OCI-LY3 (cell line): ENCODE measurements around the gene TRIM34.
"Not testable (repeated sequence)": the region's sequence is repeated elsewhere in the genome, so short reads cannot be mapped to it uniquely, and the experiment has no call there.

Experiments
- EZH2phosphoT487 ChIP-seq: fragments of 200-600 bp; shearing (Covaris generic); IDR thresholded peaks from 2 replicates; pipeline ENCODE4 v1.6.1; 2018; ENCODE audit warnings: antibody characterized with exemption, mixed run types, low read depth
- TF ChIP-seq, protein P1 (sequence below): fragments of 200-600, 300-600 bp; sonication (generic); IDR thresholded peaks from 2 replicates; pipeline ENCODE4 v1.5.1; 2014; ENCODE audit warnings: antibody characterized with exemption, low read length, low read depth

DNA sequence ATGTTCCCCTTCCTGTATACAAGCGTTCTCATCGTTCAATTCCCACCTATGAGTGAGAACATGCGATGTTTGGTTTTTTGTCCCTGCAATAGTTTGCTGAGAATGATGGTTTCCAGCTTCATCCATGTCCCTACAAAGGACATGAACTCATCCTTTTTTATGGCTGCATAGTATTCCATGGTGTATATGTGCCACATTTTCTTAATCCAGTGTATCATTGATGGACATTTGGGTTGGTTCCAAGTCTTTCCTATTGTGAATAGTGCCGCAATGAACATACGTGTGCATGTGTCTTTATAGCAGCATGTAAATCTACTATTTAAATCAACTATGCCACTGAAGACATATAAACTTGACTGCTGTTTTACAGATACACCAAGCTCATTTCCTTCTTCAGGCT is 40.3 kb upstream of the TRIM34 start:
- TF ChIP-seq, protein P1, sequence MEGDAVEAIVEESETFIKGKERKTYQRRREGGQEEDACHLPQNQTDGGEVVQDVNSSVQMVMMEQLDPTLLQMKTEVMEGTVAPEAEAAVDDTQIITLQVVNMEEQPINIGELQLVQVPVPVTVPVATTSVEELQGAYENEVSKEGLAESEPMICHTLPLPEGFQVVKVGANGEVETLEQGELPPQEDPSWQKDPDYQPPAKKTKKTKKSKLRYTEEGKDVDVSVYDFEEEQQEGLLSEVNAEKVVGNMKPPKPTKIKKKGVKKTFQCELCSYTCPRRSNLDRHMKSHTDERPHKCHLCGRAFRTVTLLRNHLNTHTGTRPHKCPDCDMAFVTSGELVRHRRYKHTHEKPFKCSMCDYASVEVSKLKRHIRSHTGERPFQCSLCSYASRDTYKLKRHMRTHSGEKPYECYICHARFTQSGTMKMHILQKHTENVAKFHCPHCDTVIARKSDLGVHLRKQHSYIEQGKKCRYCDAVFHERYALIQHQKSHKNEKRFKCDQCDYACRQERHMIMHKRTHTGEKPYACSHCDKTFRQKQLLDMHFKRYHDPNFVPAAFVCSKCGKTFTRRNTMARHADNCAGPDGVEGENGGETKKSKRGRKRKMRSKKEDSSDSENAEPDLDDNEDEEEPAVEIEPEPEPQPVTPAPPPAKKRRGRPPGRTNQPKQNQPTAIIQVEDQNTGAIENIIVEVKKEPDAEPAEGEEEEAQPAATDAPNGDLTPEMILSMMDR, result not testable (repeated sequence)
- TF ChIP-seq EZH2phosphoT487, result not testable (repeated sequence)
